ENCODE results near the gene PCDH17. TPM values are rescaled to one million over a fixed set of nuclear protein-coding genes. Genes with fewer than 3 reads are reported as not detected.

Gene PCDH17
- polyA plus RNA-seq, 2 of the 4 experiments (the other 2 are of a cell fraction): 0.01 to 0.27 TPM

DNA sequence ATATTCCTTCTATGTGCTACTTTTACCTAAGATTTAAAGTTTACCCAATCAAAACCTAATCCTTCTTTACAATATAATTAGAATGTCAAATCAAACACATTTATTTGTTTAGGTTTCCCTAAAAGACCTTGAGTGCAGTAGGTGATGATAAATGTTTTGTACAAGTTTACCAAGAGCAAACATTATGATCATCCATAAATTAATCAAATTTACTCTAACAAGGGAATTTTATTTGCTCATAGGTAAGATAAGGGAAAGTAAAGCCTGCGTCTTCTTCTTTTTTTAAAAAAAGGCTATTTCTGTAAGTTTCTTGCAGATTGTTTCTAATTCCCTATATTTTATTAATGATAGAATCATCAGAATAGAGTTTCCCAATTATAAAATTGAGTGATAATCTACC is 48.0 kb upstream of the PCDH17 start (continued):
- TF ChIP-seq, protein P1, sequence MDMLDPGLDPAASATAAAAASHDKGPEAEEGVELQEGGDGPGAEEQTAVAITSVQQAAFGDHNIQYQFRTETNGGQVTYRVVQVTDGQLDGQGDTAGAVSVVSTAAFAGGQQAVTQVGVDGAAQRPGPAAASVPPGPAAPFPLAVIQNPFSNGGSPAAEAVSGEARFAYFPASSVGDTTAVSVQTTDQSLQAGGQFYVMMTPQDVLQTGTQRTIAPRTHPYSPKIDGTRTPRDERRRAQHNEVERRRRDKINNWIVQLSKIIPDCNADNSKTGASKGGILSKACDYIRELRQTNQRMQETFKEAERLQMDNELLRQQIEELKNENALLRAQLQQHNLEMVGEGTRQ (IDR thresholded peaks at IDR 0.05): no peak

- ATAC-seq (no peak), FAIRE-seq (no peak), DNase-seq (ENCODE audit: low read depth in 1 of 2, low spot score in 1 of 2) (no peak)
- 45% methylated on average over 3 of the region's 3 CpGs for WGBS (ENCODE audit: missing lambda C conversion rate)
- TF ChIP-seq ESRRA (IDR thresholded peaks at IDR 0.05; ENCODE audit: borderline replicate concordance, low read length) (no peak), RFX5 (IDR thresholded peaks at IDR 0.05) (no peak), EHF (CRISPR knock-in tag; IDR thresholded peaks at IDR 0.05) (no peak), JUNB (IDR thresholded peaks at IDR 0.05) (no peak), JUN (IDR thresholded peaks at IDR 0.05) (no peak), PBX3 (IDR thresholded peaks at IDR 0.05) (no peak)
- TF ChIP-seq, protein P1 (IDR thresholded peaks at IDR 0.05): no peak
- Histone ChIP-seq H3K4me2 (no peak overlapping the region), H3K9me3 (no peaks in the 10 kb centered on the region), H3K4me1 (no peaks in the 10 kb centered on the region), H3K4me3 (no peak overlapping the region), H3K27ac (no peak overlapping the region)
- ChIA-PET POLR2A (no interaction called here), CTCF (no interaction called here)
These were observed 42.9 kb upstream of the PCDH17 start for GRCh38 chr13:57588639-57589038.

DNA sequence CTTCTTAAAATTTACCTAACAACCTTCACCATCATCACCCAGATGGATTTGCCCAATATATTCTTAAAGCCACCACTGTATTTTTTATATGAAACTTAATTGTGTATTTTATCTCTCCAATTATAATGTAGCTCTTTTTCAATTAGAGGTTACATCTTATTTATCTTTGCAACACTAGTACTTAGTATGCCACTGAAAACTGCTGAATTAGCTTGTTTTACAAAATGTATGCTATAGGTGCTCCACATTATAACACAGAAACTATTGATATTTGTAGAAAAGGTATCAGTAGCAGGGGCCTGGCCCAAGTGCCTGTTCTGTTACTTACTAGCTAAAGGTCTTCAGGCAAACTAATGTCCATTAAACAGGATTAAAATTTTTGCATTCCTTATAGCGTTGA is 35.8 kb upstream of the PCDH17 start:
- no peak overlapping the region for H3K4me2 ChIP-seq
- no peak overlapping the region for H3K4me3 ChIP-seq
- TF ChIP-seq MAFK (IDR thresholded peaks at IDR 0.05; ENCODE audit: partially characterized antibody) (peak; percentile 54), HOXA7 (CRISPR knock-in tag; IDR thresholded peaks at IDR 0.05) (no peak)
- DNase-seq (ENCODE audit: low read depth in 1 of 2, low spot score in 1 of 2) (no peak), ATAC-seq (no peak), FAIRE-seq (no peak)
- H3K27ac ChIP-seq: no peak overlapping the region
- 4% methylated on average over 1 of the region's 1 CpG for WGBS (ENCODE audit: missing lambda C conversion rate)
- H3K9me3 ChIP-seq: no peaks in the 10 kb centered on the region
- ChIA-PET POLR2A (no interaction called here), CTCF (no interaction called here)
- no peaks in the 10 kb centered on the region for H3K4me1 ChIP-seq

DNA sequence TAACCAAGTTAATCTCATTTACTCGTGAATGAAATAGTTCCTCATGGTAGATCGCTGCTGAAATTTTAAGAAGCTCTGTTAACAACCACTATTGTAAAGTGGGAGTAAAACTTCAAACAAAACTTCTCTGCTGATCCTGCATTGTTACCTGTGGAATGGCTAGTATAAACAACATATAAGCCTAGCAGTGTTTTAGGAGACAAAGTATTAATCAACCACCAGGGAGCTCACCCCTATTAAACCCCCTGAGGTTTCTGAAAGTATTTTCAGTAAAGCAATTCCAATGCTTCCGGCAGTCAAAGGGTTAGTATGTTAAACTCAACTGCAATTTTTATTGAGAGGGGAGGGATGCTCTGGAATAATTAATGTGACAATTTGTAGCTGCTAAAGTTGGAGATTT is 30.0 kb upstream of the PCDH17 start:
- CTCF ChIA-PET: no interaction called here
- TF ChIP-seq, protein P2, sequence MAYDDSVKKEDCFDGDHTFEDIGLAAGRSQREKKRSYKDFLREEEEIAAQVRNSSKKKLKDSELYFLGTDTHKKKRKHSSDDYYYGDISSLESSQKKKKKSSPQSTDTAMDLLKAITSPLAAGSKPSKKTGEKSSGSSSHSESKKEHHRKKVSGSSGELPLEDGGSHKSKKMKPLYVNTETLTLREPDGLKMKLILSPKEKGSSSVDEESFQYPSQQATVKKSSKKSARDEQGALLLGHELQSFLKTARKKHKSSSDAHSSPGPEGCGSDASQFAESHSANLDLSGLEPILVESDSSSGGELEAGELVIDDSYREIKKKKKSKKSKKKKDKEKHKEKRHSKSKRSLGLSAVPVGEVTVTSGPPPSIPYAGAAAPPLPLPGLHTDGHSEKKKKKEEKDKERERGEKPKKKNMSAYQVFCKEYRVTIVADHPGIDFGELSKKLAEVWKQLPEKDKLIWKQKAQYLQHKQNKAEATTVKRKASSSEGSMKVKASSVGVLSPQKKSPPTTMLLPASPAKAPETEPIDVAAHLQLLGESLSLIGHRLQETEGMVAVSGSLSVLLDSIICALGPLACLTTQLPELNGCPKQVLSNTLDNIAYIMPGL (CRISPR knock-in tag; IDR thresholded peaks at IDR 0.05; ENCODE audit: borderline replicate concordance): no peak
- TF ChIP-seq SMC3 (IDR thresholded peaks at IDR 0.05) (no peak), CBX2 (IDR thresholded peaks at IDR 0.05; ENCODE audit: borderline replicate concordance, low read depth) (no peak), HOXA7 (CRISPR knock-in tag; IDR thresholded peaks at IDR 0.05) (no peak), PBX3 (IDR thresholded peaks at IDR 0.05) (no peak), CEBPB (IDR thresholded peaks at IDR 0.05) (no peak)
- Histone ChIP-seq H3K4me2 (no peak overlapping the region), H3K27ac (no peak overlapping the region), H3K4me1 (no peaks in the 10 kb centered on the region), H3K9me3 (no peaks in the 10 kb centered on the region), H3K4me3 (no peak overlapping the region)
- WGBS (ENCODE audit: missing lambda C conversion rate): 31% methylated on average over 3 of the region's 3 CpGs
- FAIRE-seq (no peak), DNase-seq (ENCODE audit: low read depth in 1 of 2, low spot score in 1 of 2) (no peak), ATAC-seq (no peak)
- POLR2A ChIA-PET: no interaction called here

Data from A549 (cell line).